Upper lobe of right lung (tissue), 1 donor: ENCODE data around the gene CERS6. TPM values are rescaled to one million over a fixed set of nuclear protein-coding genes. Genes with fewer than 3 reads are reported as not detected.

Experiments
- ATAC-seq: fragments of 200-7000 bp; cut with Tn5 transposase; one replicate; pipeline ENCODE4 v1.9.1; 2020; ENCODE audit warnings: mild to moderate bottlenecking, moderate library complexity
- DNase-seq: peaks from one replicate; pipeline ENCODE4 v3.0.0-alpha.2; 2020
- H3K27ac ChIP-seq: fragments of 200-600 bp; one replicate; pipeline ENCODE4 v1.8.0; 2022
- H3K27me3 ChIP-seq: fragments of 200-600 bp; one replicate; pipeline ENCODE4 v1.8.0; 2022; ENCODE audit warnings: mild to moderate bottlenecking
- H3K36me3 ChIP-seq: fragments of 200-600 bp; one replicate; pipeline ENCODE4 v1.8.0; 2022
- H3K4me1 ChIP-seq: fragments of 200-600 bp; one replicate; pipeline ENCODE4 v1.8.0; 2022
- H3K4me3 ChIP-seq: fragments of 200-600 bp; one replicate; pipeline ENCODE4 v1.8.0; 2022; ENCODE audit warnings: mild to moderate bottlenecking
- H3K9me3 ChIP-seq: fragments of 200-600 bp; one replicate; pipeline ENCODE4 v1.8.0; 2022
- intact Hi-C: fragments of 100-400 bp; cut with DNase I; formaldehyde crosslinking; loops from one replicate; pipeline ENCODE4 v1.11.0; 2022
- total RNA-seq: library from RNA; stranded (reverse); fragmentation: NEBNext Ultra II Directional; extraction: Animal tissue kit (Norgen Biotek cat#: 25700); gene quantifications from one replicate; pipeline ENCODE4 v1.2.1, GENCODE V29; 2021
- TF ChIP-seq, protein P1 (sequence below): fragments of 200-600 bp; IDR thresholded peaks from one replicate; pipeline ENCODE4 v1.8.0; 2022; ENCODE audit warnings: antibody characterized with exemption
- donor health status: DM: no; HTN: yes; CAD: no; lungs with severe emphysema.

The CERS6 gene
- total RNA-seq, 1 donor from 2014 or later = 17.8 TPM

DNA sequence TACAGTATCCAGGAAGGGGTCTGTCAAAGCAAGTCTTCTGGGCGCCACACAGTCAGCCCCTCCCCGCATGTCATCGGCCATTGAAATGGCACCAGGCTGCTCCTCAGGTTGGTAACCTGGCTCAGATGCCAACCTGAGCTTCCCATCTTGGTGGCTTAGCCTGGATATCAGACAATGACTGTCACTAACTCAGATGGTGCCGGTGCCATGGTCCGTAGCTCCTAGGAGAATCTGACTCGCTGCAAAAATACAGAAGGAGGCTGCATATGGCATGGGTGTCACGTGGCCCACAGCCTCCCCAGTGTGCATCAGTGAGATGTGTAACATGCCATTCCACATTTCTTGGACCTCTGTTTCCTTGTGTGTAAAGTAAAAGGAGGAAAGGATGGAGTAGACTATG is 349.5 kb downstream of the CERS6 start:
- no peaks in the 10 kb centered on the region for H3K9me3 ChIP-seq
- DNase-seq (no peak), ATAC-seq (no peak)
- TF ChIP-seq, protein P1, sequence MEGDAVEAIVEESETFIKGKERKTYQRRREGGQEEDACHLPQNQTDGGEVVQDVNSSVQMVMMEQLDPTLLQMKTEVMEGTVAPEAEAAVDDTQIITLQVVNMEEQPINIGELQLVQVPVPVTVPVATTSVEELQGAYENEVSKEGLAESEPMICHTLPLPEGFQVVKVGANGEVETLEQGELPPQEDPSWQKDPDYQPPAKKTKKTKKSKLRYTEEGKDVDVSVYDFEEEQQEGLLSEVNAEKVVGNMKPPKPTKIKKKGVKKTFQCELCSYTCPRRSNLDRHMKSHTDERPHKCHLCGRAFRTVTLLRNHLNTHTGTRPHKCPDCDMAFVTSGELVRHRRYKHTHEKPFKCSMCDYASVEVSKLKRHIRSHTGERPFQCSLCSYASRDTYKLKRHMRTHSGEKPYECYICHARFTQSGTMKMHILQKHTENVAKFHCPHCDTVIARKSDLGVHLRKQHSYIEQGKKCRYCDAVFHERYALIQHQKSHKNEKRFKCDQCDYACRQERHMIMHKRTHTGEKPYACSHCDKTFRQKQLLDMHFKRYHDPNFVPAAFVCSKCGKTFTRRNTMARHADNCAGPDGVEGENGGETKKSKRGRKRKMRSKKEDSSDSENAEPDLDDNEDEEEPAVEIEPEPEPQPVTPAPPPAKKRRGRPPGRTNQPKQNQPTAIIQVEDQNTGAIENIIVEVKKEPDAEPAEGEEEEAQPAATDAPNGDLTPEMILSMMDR = no peak
- no peaks in the 10 kb centered on the region for H3K4me1 ChIP-seq
- H3K36me3 ChIP-seq = no peaks in the 10 kb centered on the region
- peak overlapping the region; percentile 33 for H3K27ac ChIP-seq
- H3K4me3 ChIP-seq = peak overlapping the region; percentile 45
- intact Hi-C loops = no loop called here
- no peaks in the 10 kb centered on the region for H3K27me3 ChIP-seq

DNA sequence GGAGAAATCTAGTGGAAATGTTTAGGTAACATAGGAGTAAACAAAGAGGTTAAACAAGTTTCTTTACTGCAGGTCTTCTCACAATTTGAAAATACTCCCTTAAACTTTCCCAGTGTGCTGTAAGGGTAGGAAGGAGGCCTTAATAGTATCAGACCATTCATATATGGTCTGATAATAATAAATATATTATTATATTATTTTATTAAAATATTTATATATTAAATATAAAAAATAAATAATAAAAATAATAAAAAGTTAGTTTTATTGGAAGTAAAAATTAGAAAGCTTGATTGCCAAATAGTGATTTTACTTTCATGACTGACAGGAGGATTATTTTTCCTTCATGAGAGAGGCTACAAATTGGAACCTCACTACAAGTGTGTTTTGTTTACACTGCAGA is 353.5 kb downstream of the CERS6 start:
- no peaks in the 10 kb centered on the region for H3K4me1 ChIP-seq
- DNase-seq (no peak), ATAC-seq (no peak)
- no peaks in the 10 kb centered on the region for H3K27me3 ChIP-seq
- intact Hi-C loops = no loop called here
- H3K36me3 ChIP-seq = no peaks in the 10 kb centered on the region
- no peaks in the 10 kb centered on the region for H3K9me3 ChIP-seq
- H3K27ac ChIP-seq = no peak overlapping the region
- TF ChIP-seq, protein P1 = no peak
- H3K4me3 ChIP-seq = no peak overlapping the region

DNA sequence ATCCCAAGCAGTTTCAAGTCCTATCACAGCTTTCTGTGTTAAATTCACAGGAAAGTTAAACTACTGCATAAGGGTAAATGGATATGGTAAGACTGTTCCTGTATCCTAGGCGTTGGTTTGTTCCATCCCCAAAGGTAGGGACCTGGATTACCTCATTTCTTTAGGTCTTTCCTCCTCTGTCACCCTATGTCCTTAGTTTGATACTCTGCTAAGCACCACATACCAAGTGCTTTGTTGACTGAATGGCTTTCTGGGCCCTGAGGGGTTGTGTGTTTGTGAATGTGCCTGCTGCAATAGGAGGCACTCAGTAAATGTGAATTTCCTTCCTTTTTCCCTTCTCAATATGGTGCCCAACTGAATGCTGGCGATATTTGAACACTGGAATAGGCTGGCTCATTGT is 354.2 kb downstream of the CERS6 start:
- H3K27me3 ChIP-seq = no peaks in the 10 kb centered on the region
- H3K27ac ChIP-seq = no peak overlapping the region
- ATAC-seq = no peak
- TF ChIP-seq, protein P1 = no peak
- intact Hi-C loops = no loop called here
- no peaks in the 10 kb centered on the region for H3K9me3 ChIP-seq
- H3K36me3 ChIP-seq = no peaks in the 10 kb centered on the region
- no peak overlapping the region for H3K4me3 ChIP-seq
- DNase-seq = no peak
- H3K4me1 ChIP-seq = no peaks in the 10 kb centered on the region

DNA sequence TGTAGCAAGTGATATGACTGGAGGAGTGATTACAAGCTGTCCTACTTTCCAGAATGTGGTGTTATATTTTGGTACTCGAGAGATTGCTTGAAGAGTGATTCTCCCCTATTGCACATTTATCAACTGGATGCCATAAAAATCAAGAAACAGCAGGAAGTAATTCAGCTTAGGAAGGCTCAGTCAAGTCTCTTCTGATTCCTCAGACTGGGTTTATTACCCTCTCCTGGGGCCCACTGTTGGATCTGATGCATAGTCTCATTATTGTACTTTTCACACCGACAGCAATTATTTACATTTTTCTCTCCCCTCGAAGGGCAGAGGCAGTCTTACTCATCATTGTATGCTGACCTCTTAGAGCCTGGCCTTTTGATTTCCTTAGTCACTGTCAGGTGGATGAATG is 355.6 kb downstream of the CERS6 start:
- no peak for ATAC-seq
- Histone ChIP-seq H3K27ac (no peak overlapping the region), H3K9me3 (no peaks in the 10 kb centered on the region), H3K27me3 (no peaks in the 10 kb centered on the region), H3K4me3 (no peak overlapping the region), H3K4me1 (no peaks in the 10 kb centered on the region), H3K36me3 (no peaks in the 10 kb centered on the region)
- no peak for DNase-seq
- intact Hi-C loops = no loop called here
- TF ChIP-seq, protein P1 = no peak

DNA sequence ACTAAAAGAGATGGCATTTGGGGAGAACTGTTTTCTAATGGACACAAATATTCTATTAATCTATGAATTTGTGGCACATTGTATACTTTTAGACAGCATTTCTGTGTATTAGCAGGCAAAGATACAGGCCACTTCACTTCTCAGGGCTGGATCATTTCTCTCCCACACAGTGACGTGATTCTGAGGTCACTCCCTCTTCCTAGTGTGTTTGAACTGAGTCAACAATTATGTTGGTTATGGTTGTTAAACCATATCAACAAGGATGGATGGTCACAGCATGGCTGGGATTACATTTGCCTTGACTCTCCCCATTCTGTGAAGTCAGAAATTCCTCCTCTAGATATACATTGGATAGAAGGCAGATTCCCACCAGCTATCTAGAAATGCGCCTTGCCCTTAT is 358.0 kb downstream of the CERS6 start:
- intact Hi-C loops = no loop called here
- no peak overlapping the region for H3K4me3 ChIP-seq
- ATAC-seq = no peak
- DNase-seq = no peak
- H3K4me1 ChIP-seq = no peaks in the 10 kb centered on the region
- no peaks in the 10 kb centered on the region for H3K27me3 ChIP-seq
- H3K36me3 ChIP-seq = no peaks in the 10 kb centered on the region
- H3K27ac ChIP-seq = no peak overlapping the region
- no peaks in the 10 kb centered on the region for H3K9me3 ChIP-seq
- TF ChIP-seq, protein P1 = no peak
